Transverse colon (tissue), 3 donors: ENCODE data around the gene SOD1.

Experiments
- POLR2A ChIP-seq: fragments of 450-650 bp; IDR thresholded peaks from one replicate; pipeline ENCODE4 v1.6.1; 2016; ENCODE audit warnings: antibody characterized with exemption, mild to moderate bottlenecking, moderate library complexity
- TF ChIP-seq, protein P1 (sequence below), 5 experiments: fragments of 200-600 bp in 3 of 5; fragments of 450-650 bp in 2 of 5; sonication (generic) in 3 of 5; IDR thresholded peaks; 1 replicate in 2 of 5; 2 replicates in 3 of 5; pipeline ENCODE4 v1.5.1; 2016 to 2017; ENCODE audit warnings: antibody characterized with exemption in 5 of 5, inconsistent platforms in 3 of 5, mild to moderate bottlenecking in 2 of 5, moderate library complexity in 1 of 5

DNA sequence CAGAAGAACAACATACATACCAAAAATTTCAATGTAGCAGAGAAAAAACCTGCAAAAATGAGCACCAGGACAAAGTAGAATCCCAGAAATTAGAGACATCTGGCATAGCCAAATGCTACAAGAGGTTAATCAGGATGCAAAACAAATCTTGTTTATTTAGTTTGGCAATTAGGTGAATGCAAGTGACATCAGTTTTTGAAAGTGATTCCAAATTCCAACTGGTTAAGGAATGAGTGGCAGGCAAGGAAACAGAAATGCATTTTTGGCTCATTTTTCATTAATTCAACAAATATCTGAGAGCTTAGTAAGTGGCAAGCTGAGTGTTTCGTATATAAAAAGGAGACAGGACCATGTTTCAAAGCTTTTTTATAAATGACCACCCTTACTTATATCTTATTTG lies 51.1 kb downstream of the SOD1 start:
- TF ChIP-seq, protein P1, sequence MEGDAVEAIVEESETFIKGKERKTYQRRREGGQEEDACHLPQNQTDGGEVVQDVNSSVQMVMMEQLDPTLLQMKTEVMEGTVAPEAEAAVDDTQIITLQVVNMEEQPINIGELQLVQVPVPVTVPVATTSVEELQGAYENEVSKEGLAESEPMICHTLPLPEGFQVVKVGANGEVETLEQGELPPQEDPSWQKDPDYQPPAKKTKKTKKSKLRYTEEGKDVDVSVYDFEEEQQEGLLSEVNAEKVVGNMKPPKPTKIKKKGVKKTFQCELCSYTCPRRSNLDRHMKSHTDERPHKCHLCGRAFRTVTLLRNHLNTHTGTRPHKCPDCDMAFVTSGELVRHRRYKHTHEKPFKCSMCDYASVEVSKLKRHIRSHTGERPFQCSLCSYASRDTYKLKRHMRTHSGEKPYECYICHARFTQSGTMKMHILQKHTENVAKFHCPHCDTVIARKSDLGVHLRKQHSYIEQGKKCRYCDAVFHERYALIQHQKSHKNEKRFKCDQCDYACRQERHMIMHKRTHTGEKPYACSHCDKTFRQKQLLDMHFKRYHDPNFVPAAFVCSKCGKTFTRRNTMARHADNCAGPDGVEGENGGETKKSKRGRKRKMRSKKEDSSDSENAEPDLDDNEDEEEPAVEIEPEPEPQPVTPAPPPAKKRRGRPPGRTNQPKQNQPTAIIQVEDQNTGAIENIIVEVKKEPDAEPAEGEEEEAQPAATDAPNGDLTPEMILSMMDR (IDR thresholded peaks at IDR 0.05), result no peak
- no peak for TF ChIP-seq POLR2A
